ENCODE results near the gene PGC.
A peak's percentile ranks its signal among the peaks of the same experiment; 100 is the strongest.

The PGC gene

DNA sequence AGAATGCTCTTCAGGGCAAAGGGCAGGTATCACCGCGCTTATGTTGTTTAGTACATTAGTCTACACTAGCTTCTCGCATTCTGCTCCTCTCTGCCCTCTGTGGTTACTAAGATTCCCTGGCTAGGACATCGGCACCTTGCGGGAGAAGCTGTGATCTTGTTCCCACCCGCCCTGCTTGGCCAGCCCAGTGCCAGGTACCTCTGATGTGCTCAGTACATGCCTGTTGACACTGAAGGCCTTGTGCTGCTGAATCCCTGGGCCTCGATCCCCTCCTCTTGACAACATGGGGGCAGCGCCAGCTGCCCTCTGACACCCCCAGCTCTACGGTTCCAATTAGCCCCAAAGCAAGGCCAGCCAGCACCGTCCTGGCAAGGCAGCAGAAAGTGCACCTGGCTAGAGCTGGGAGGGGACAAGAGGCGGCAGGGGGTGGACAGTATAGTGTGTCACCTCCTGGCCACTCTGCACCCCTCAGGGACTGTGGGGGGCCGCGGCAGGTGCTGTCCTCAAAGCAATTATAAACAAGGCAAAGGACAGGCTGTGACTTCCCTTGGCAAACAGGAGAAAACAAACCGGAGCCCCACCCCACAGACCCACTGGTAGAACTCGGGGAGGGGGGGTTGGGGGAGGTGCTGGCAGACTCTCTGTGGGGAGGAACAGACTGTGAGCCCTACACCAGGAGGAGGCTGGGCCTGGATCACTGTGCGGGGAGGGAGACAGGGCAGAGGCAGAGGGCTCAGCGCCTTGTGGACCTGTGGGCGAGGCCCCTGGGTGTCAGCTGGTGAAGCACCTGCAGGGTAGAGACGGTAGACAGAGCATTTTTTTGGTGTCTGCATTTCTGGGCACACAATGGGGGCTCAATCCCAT, 18.9 kb downstream of the PGC start:
- DNase-seq = peak; percentile 96 to 98

DNA sequence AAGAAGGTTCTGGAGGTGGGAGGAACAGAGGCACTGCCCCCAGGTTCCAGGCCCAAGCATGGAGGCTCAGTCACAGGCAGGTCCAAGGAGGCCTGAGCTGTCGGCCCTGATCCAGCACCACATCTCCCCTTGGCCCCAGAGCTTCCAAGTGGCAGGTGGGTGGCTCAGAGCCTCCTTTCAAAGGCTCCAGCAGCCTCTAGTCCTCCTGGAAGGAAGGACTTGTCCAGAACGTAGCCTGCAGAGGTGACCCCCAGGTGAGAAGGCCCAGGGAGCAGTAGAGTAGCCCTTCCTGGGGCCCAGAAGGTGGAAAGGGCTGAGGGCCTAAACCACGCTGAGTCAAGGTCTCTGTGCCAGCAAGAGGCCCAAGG, 19.5 kb downstream of the PGC start:
- no peak for DNase-seq

DNA sequence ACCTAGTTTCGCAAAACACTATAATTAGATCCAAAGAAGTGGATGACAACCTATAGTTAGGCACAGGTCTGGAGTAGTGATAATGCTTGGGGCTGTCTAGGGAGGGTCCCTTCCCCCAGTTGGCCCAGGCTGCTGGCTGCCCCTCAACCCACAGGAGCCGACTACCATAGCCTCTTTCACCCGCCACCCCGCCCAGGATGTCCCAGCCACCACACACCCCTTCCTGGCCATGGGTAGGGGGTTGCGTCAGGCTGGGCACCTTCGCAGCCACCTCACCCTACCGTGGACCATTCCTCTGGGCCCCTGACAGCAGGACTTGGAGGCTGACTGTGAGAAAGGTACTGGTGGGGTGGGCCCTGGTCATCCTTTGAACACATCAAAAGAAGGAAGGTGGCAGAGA, 20.3 kb downstream of the PGC start:
- DNase-seq = peak in 1 of 2 experiments; percentile 12

DNA sequence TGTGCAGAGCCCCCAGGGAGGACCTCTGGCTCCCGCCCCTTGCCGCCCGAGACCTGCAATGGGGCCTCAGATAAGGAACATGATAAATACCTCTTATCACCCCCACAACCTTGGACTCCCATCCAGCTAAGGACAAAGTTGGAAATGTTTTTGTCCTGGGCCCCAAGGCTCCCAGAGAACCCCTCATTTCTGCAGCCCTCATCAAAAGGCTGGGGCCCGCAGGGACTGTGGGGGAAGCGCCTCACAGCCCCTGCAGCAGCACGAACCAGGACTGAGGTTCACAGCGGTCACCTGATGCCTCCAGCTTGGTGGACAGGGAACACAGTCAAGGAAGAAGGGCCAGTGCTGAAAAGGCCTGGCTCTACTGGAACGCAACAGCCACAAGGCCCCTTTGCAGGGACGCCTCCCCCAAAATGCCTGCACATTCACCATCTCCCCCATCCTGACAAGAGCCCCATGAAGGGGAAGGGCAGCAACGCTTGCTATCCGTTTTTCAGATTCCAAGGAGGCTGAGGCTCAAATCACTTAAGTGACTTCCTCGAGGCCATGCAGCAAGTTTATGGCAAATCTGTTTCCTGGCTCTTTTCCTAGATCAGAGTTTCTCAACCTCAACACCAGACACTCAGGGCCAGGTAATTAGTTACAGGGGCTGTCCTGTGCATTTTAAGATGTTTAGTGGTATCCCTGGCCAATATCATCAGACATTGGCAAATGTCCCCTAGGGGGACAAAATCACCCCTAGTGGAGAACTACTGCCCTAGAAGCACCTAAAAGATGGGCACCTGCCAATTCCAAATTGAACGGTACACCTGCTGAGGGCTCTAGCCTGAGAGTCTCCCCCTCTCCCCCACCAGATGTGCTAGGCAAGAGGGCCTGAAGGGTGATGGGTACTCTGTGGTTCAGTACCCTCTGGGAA, 22.4 kb downstream of the PGC start:
- DNase-seq = peak in 1 of 2 experiments; percentile 24

DNA sequence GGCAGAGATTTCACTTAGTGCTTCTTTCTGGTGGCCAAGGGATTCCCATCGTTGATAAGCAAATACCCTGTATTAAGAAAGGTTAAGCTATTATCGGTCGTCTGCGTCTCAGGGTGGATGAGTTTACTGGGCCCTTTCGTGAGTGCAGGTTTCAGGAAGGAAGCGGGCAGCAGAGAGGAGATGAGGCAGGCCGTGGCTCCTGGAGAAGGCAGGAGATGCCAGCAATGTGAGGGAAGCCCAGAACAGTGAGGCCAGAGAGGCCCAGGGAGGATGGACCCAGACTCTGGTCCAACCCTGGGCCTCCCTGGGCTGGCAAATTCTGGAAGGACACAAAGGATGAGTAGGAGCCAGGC, 23.0 kb downstream of the PGC start:
- DNase-seq = no peak

DNA sequence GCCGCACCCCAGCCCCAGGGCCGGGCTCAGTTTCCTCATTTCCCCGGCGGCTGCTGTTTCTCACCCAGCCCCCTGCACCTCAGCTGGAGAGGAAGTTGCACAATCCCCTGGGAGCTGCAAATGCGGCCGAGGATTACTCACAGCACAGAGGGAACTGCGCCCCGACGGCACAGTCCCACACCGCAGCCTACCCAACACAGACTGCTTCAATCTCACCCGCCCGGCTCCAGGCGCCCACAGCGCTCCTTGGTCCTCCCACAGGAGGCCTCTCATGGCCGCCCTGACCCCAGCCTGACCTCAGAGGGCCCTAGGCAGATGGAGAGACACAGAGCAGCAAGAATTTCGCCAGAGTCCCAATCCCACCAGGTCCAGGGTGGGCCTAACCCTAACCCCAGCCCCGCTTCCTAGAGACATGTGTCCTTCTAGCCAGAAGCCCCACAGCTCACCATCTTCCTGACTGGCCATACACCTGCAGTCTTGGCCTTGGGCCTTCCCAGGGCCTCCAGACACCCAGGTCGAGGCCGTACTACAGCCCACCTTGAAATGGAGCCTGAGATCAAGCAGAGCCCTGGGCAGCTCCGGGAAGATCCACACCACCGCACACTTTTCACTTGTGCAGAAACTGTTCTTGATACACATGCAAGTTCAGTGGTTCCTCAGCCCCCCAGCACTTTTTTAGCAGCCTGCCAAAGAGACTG, 23.5 kb downstream of the PGC start:
- DNase-seq = no peak

DNA sequence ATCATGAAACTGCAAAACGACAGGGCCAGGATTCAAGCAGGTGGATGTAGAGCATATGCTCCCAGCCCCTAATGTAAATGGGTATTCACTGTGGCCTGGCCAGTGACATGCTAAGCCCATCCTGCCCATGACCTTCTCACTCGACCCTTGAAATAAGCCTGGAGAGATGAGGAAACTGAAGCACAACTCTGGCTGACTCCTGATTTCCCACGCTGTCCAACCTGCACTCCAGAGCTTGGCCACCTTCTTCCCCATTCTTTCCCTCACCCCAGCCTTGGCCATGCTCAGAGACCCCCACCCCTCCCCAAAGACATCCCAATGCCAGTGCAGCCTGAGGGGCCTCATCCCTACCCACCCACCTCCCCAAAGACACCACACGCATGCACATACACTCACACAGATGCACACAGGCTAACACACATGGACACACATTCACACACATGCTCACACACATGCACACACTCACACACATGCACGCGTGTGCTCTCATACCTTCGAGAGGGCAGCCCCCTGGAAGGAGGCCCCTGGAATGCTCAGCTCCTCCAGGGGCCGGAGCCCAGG, 24.1 kb downstream of the PGC start:
- DNase-seq = no peak

DNA sequence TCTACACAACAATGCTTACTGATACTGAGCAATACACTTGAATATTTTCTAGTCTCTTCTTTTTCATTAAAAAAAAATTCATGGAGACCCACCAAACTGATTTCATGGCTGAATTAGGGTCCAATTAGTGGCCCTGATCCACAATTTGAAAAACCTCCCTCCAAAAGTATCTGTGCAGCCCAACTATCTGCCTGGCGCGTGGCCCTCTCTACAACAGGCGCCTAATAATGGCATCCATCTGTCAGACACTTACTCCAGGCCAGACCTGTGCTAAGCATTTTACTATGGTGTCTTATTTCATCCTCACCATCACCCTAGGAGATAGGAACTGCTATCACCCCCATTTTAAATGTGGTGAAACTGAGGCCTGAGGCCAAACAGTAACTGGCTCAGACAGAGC, 25.8 kb downstream of the PGC start:
- no peak for DNase-seq

DNA sequence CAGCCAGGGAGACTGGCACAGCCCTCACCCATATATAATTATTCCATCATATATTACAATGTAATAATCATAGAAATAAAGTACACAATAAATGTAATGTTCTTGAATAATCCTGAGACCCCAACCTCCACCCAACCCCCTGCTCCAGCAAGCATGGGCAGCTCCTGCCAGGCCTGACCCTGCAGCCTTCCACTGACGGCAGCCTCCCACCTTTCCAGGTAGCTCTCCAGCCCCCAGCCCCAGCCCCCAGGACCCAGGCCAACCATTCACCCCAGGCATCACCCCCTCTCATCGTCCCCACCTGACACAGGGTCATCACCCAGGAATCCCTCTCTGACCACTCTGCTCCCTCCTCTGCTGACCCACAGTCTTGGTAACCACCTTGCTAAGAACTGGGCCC, 26.4 kb downstream of the PGC start:
- no peak for DNase-seq

DNA sequence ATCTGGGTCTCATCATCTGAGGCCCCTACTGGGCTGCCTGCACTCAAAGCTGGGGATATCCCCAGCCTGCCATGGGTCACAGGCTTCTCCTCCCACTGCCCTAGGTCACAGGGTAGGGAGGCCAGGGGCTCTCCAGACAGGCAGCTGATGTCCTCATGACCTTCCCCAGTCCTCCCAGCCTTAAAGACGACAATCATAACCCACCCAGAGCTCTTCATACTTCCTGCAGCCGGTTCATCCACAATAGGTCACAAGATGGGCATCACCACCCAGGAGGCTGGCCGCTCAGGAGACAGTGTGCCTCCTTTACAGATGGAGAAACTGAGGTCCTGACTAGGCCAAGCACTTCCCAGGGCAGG, 27.0 kb downstream of the PGC start:
- DNase-seq = no peak

DNA sequence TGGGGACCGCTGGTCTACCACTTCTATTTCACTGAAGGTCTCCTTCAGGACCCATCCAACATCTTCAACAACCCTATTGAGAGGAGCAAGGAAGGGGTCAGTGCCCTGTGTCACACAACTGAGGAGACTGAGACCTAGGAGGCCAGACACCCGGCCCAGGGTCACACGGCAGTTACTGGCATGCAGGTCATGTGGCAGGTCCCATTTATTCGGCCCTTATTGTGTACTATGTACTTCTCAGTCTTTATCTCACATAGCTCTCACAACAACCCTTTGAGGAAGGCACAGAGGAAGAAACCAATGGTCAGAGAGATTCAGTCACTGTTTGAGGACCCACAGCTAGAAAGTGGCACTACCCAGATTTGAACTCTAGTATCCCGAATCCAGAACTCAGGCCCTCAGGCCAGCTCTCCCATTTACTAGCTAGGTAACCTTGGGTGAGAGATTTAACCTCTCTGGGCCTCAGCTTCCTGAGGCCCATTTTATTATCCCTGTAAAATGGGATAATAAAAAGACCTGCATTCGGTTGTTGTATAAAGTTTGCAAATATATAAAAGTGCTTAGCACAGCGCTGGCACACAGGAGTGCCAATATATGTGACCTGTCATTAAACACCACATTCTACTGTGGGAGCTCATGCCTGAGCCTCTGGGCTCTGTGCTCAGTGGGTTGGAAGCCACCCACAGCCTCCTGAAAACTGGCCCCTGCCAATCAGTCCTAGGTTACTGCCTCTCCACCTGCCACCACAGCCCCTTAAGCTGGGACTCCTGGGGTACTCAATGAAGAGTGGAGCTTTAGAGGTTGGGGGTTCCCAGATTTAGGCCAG, 27.5 kb downstream of the PGC start:
- no peak for DNase-seq

DNA sequence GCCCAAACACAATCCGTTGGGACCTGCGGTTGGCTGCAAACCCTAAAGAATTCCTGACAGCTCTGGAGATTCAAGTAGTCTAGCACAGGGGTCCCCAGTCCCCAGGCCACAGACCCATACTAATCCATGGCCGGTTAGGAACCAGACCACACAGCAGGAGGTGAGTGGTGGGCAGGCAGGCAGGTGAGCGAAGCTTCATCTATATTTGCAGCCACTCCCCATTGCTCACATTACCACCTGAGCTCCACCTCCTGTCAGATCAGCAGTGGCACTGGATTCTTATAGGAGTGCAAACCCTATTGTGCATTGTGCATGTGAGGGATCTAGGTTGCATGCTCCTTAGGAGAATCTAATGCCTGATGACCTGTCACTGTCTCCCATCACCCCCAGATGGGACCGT, 28.4 kb downstream of the PGC start:
- no peak for DNase-seq

DNA sequence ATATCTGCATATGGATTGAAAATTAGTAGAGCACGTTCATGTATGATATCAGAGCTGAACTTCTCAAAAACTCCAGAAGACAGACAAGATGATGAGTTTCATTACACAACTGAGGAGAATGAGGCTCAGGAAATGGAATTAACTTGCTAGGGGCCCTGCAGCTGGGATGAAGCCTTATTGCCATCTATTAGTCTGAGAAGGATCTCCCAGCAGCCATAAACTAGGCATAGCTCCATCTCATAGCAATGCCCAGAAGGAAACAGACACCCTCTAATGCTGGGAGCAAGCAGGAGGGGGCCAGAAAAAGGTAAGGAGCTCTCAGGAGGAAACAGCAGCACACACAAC, 29.8 kb downstream of the PGC start:
- DNase-seq = no peak

DNA sequence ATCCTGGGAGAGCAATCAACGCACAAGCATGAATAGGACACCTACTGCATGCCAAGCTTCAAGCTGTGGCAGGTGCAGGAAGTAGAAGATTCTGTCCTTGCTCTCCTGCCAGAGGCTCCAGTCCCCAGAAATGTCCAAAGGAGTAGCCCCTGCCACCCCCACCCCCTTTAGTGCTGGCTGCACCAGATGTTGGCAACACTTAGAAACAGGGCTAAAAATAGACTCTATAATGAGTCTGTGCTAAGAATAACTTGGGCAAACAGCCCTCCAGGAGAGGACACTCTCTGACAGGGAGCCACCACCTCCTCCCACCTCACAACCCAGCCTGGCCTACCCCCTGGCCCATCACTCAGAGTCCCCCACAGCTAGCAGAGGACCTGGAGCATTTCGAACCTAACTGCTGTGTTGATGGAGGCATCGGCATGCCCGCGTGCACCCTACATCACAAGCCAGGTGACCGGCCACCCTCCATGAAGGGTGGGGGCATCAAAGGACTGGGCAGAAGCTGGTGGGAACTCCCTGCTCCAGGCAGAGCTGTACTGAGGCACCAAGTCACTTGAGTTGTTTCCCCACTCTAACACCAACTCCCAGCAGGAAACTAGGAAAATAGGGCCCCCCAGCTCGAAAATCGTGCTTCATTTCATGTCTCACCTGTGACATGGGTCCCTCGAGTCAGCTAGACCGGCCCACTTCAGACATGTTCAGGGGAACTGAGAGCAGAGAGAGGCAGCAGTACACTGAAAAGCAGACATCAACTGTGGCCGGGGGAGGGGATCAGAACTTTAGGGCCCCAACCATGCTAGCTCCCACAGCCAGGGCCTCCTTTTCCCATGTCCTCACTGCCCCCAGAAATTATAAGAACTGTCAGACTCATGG, 30.4 kb downstream of the PGC start:
- DNase-seq = peak in 1 of 2 experiments; percentile 39

DNA sequence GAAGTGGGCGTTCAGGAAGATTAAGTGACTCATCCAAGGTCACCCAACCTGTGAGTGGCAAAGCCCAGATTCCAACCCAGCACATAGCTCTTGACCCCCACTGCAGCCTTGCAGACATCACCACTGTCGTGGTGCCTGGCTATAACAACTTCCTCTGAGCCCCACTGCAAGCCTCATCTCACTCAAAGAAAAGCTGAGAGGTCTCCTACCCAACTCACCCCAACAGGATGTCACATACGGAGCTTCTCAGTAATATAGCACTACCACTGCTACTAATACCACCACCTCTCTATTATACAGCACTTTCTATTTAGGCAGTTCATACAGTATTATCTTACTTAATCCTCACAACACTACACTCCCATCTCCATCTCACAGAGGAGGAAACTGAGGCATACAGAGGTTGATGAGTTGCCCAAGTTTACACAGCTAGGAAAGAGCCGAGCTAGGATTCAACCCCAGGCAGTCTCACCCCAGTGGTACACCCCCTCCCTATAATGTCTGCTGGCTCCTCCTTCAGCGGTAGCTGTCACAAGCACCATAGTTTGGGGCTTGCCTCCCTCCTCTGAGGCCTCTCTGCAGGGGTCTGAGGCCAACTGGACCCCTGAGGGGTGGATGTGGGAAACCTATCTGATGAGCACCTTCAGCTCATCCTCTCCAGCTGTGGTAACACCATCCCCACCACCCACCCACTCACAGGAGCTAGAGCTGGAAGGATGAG, 31.2 kb downstream of the PGC start:
- no peak for DNase-seq

DNA sequence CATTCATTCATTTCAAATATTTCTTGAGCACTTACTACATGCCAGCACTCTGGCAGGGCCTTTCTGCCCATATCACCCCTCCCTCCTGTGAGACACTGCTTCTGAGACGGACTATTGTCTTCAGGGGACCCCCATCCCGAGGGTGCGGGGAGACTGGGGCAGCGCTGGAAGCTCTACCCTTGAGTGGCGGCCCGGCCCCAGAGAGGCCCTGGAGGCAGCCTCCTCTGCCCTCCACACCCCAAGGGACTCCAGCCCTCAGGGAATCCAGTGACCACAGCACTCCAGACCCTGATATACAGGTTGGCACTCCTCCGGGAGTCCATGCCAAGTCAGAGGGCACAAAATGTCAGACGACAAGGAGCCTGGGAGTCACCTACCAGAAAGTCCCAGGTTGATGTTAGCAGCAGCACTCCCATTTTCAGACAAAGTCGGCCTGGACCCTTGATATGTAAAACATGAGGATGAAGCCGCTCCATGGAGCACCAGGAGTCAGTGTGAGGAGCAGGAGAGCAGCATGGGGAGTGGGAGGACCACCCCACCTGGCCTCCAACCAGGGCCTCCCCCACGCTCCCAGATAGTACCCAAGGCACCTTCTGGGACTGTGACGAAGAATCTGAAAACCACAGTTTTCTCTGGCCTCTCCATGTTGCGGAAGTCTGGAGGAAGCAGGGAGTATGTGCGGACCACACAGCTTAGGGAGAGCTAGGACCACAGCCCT, 32.5 kb downstream of the PGC start:
- no peak for DNase-seq

DNA sequence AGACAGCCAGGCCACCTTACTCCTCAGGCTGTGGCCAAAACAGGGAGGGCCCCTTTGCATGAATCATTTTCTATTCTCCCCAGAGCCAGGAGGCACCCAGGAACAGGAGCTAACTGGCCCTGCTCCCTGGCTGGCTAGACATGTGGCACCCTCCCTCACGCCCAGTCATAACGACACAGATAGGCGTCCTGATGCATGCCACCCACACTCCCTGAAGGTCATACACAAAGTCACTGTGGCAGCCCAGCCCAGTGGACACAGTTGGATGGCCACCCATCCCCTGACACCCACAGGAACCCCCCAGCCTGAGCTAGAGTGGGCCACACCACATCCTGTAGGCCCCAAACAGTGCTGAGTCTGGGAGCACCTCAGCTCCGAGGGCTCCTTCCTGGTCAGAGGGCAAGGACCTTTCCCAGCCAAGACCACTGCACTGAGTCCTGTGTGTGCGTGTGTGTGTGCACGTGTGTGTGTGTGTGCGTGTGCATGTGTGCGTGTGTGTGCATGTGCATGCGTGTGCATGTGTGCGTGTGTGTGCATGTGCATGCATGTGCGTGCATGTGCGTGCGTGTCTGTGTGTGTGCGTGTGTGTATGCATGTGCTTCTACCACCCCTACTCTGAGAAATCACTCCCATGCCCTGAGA, 33.4 kb downstream of the PGC start:
- no peak for DNase-seq

DNA sequence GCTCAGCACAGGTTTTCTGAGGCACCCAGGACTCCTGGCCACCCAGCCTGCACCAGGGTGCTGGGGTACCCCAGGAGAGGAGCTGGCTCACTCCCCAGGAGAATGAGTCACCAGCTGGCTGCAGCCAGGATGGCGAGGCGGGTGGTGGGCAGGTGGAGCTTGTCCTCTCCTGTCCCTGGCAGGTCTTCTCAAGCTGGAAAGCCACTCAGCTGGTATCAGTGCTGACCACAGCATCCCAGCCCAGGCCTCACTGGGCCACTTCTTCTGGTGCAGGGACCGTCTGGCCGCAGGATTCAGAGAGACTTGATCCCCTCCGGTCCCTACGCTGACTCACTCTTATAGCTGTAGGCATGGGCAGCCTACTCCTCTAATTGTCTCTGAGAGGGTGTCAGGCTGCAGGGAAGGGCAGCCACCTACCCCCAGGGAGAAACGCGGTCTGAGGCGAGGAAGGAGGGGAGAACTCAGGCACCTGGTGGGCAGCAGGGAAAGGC, 34.0 kb downstream of the PGC start:
- peak; percentile 10 to 62 for DNase-seq

DNA sequence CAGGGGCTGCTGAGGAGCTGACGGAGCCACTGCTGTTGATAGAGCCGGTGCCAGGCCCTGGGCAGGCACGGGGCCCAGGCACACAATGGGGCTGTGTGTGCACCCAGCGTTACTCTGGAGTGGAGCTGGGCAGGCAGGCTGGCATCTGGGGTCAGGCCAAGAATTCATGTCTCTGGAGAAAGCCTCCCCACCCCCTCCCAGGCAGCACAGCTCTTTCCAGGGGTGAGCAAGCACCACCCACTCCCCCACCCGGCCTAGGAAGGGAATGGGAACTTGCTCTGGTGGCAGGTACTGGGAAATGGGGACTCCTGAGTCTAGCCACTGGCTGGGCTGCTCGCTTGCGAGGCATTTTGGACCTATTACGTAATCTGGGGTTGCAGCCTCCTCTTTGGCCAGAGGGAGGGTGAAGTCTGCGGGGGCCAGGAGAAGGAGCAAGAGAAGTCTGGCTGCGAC, 34.5 kb downstream of the PGC start:
- peak in 1 of 2 experiments; percentile 22 for DNase-seq
